HepG2 (cell line): ENCODE results near the gene S100A8. TPM values are rescaled to one million over a fixed set of nuclear protein-coding genes. Genes with fewer than 3 reads are reported as not detected.

Experiments used
- ATAC-seq: fragments of 200-7000 bp; cut with Tn5 transposase; 3 replicates; pipeline ENCODE4 v1.9.1; 2020; ENCODE audit warnings: mild to moderate bottlenecking, moderate library complexity
- BruUV-seq: library from RNA; stranded (reverse); fragments of 400-500 nt; replicated peaks from 2 replicates; lab custom pipeline; 2021; lab: Mats Ljungman, UMichigan
- CTCF ChIA-PET: fragments of 300-600 bp; formaldehyde crosslinking; extraction: SDS; loops from one replicate; lab custom pipeline; 2021; ENCODE audit warnings: low total read pairs, inconsistent platforms, low intra/inter-chr PET ratio; lab: Yijun Ruan, JAX
- POLR2A ChIA-PET: fragments of 350-600 bp; sonication (Branson Sonifier 250); formaldehyde crosslinking; loops from one replicate; lab custom pipeline; 2020; ENCODE audit warnings: antibody characterized with exemption, inconsistent platforms; lab: Yijun Ruan, JAX
- DNase-seq: peaks from one replicate; pipeline ENCODE4 v3.0.0-alpha.2; 2015; ENCODE audit warnings: low spot score
- FAIRE-seq: peaks from 3 replicates; lab custom pipeline; 2011; peaks lifted over from hg19 to GRCh38; lab: Jason Lieb, UNC
- H2AFZ ChIP-seq: one replicate; pipeline ENCODE4 v1.6.1; 2011; ENCODE audit warnings: low read length, inconsistent platforms
- H3K27ac ChIP-seq: fragments of 300-600 bp; 3 replicates; pipeline ENCODE4 v1.8.0; 2011; ENCODE audit warnings: mixed run types, mild to moderate bottlenecking, mixed read lengths, low read length, inconsistent platforms; ENCODE audit not compliant: insufficient read depth; ENCODE audit errors: extremely low read length
- H3K27me3 ChIP-seq, 2 experiments: fragments of 200-600 bp in 1 of 2; 2 replicates in 1 of 2; 3 replicates in 1 of 2; pipeline versions ENCODE4 v1.6.0 to v1.8.0; 2011; ENCODE audit warnings: low read length in 2 of 2, mild to moderate bottlenecking in 2 of 2, moderate library complexity in 2 of 2, inconsistent platforms in 1 of 2; ENCODE audit not compliant: insufficient read depth in 2 of 2, control insufficient read depth in 1 of 2
- H3K36me3 ChIP-seq, 2 experiments: fragments of 200-600 bp in 1 of 2; replicated peaks in 1 of 2; 2 replicates in 1 of 2; 3 replicates in 1 of 2; pipeline versions ENCODE4 v1.5.1 to v1.8.0; 2011; ENCODE audit warnings: low read length in 2 of 2, inconsistent platforms in 1 of 2; ENCODE audit not compliant: insufficient read depth in 2 of 2, control insufficient read depth in 1 of 2
- H3K4me1 ChIP-seq: 2 replicates; pipeline ENCODE4 v1.5.1; 2012; ENCODE audit warnings: low read length, inconsistent platforms; ENCODE audit not compliant: insufficient read depth
- H3K4me2 ChIP-seq: 2 replicates; pipeline ENCODE4 v1.6.0; 2011; ENCODE audit warnings: low read depth, low read length, inconsistent platforms
- H3K4me3 ChIP-seq, 3 experiments: fragments of 200-600 bp in 1 of 3; sonication (generic), shearing (Covaris generic) in 1 of 3; replicated peaks in 1 of 3; 2 replicates each; pipeline ENCODE4 v1.5.1; 2011 to 2016; ENCODE audit warnings: low read length in 3 of 3, inconsistent platforms in 2 of 3, low read depth in 2 of 3, mild to moderate bottlenecking in 2 of 3, control low read depth in 1 of 3, mixed read lengths in 1 of 3; ENCODE audit not compliant: insufficient read depth in 1 of 3
- H3K79me2 ChIP-seq: one replicate; pipeline ENCODE4 v1.6.1; 2011; ENCODE audit warnings: low read length, inconsistent platforms; ENCODE audit not compliant: insufficient read depth
- H3K9ac ChIP-seq: 2 replicates; pipeline ENCODE4 v1.6.0; 2011; ENCODE audit warnings: mild to moderate bottlenecking, low read depth, low read length, inconsistent platforms; ENCODE audit not compliant: insufficient read depth
- H3K9me3 ChIP-seq: 2 replicates; pipeline ENCODE4 v1.5.1; 2012; ENCODE audit warnings: mild to moderate bottlenecking, low read length
- H4K20me1 ChIP-seq: 2 replicates; pipeline ENCODE4 v1.6.0; 2011; ENCODE audit warnings: inconsistent platforms, mild to moderate bottlenecking, low read length, moderate library complexity; ENCODE audit not compliant: insufficient read depth
- CAMTA2 ChIP-seq: sonication (generic); formaldehyde crosslinking; IDR thresholded peaks from 2 replicates; pipeline ENCODE4 v1.4.0; 2020; ENCODE audit warnings: mild to moderate bottlenecking, missing genetic modification reagents, borderline replicate concordance
- EHMT2 ChIP-seq: fragments of 200-600 bp; sonication (generic); IDR thresholded peaks from 2 replicates; pipeline ENCODE4 v1.7.0; 2017; ENCODE audit warnings: antibody characterized with exemption, low read depth, low read length, borderline replicate concordance
- FLYWCH1 ChIP-seq: sonication (generic); formaldehyde crosslinking; IDR thresholded peaks from 2 replicates; pipeline ENCODE4 v1.8.1; 2023; ENCODE audit warnings: mild to moderate bottlenecking, missing genetic modification reagents
- IRX3 ChIP-seq: sonication (generic); formaldehyde crosslinking; IDR thresholded peaks from 2 replicates; pipeline ENCODE4 v1.8.1; 2023; ENCODE audit warnings: mild to moderate bottlenecking, low read depth, missing genetic modification reagents, borderline replicate concordance
- MTF1 ChIP-seq: sonication (generic); formaldehyde crosslinking; IDR thresholded peaks from 2 replicates; pipeline ENCODE4 v1.5.0; 2020; ENCODE audit warnings: missing genetic modification reagents
- MYNN ChIP-seq: sonication (generic); formaldehyde crosslinking; IDR thresholded peaks from 2 replicates; pipeline ENCODE4 v1.4.0; 2020; ENCODE audit warnings: mild to moderate bottlenecking, low read depth, missing genetic modification reagents
- PPARG ChIP-seq: conservative IDR thresholded peaks from 2 replicates; pipeline ENCODE4 v1.6.1; 2016; ENCODE audit warnings: missing biosample characterization, missing genetic modification reagents
- RBAK ChIP-seq: sonication (generic); formaldehyde crosslinking; IDR thresholded peaks from 2 replicates; pipeline ENCODE4 v1.5.1; 2020; ENCODE audit warnings: mild to moderate bottlenecking, missing genetic modification reagents
- RFX3 ChIP-seq: IDR thresholded peaks from 2 replicates; pipeline ENCODE4 v1.6.1; 2016; ENCODE audit warnings: missing biosample characterization, missing genetic modification reagents
- RFX5 ChIP-seq: IDR thresholded peaks from 2 replicates; pipeline ENCODE4 v1.6.1; 2011; ENCODE audit warnings: low read depth, low read length, improper control_type of control experiment
- SP1 ChIP-seq, 2 experiments: fragments of 450-650 bp in 1 of 2; sonication (generic) in 1 of 2; formaldehyde crosslinking in 1 of 2; IDR thresholded peaks; 2 replicates each; pipeline versions ENCODE4 v1.4.0 to v1.6.1; 2016 to 2020; ENCODE audit warnings: missing genetic modification reagents in 1 of 2
- ZBTB2 ChIP-seq: sonication (generic); formaldehyde crosslinking; IDR thresholded peaks from 2 replicates; pipeline ENCODE4 v1.8.0; 2022; ENCODE audit warnings: low read depth, missing genetic modification reagents
- ZFP91 ChIP-seq: sonication (generic); formaldehyde crosslinking; IDR thresholded peaks from 2 replicates; pipeline ENCODE4 v1.9.0; 2022; ENCODE audit warnings: missing genetic modification reagents, mild to moderate bottlenecking, borderline replicate concordance
- ZNF317 ChIP-seq: sonication (generic); formaldehyde crosslinking; IDR thresholded peaks from 2 replicates; pipeline ENCODE4 v1.5.0; 2020; ENCODE audit warnings: mild to moderate bottlenecking, missing genetic modification reagents
- ZNF576 ChIP-seq: sonication (generic); formaldehyde crosslinking; IDR thresholded peaks from 2 replicates; pipeline ENCODE4 v1.4.0; 2020; ENCODE audit warnings: mild to moderate bottlenecking, missing genetic modification reagents
- ZNF629 ChIP-seq: sonication (generic); formaldehyde crosslinking; conservative IDR thresholded peaks from 2 replicates; pipeline ENCODE4 v1.5.0; 2020; ENCODE audit warnings: missing genetic modification reagents
- ZNF672 ChIP-seq: sonication (generic); formaldehyde crosslinking; IDR thresholded peaks from 2 replicates; pipeline ENCODE4 v1.8.1; 2022; ENCODE audit warnings: missing genetic modification reagents
- ZNF737 ChIP-seq: sonication (generic); formaldehyde crosslinking; IDR thresholded peaks from 2 replicates; pipeline ENCODE4 v1.5.0; 2020; ENCODE audit warnings: missing genetic modification reagents, mild to moderate bottlenecking, borderline replicate concordance
- ZNF770 ChIP-seq: sonication (generic); formaldehyde crosslinking; IDR thresholded peaks from 2 replicates; pipeline ENCODE4 v1.5.0; 2020; ENCODE audit warnings: mild to moderate bottlenecking, missing genetic modification reagents
- ZNF839 ChIP-seq: sonication (generic); formaldehyde crosslinking; IDR thresholded peaks from 2 replicates; pipeline ENCODE4 v1.4.0; 2020; ENCODE audit warnings: missing genetic modification reagents, mild to moderate bottlenecking, borderline replicate concordance
- WGBS: methylation state at CpG from one replicate; pipeline ENCODE4 v1.1.6; 2017; ENCODE audit warnings: low lambda C conversion rate; 5-methylcytosine and 5-hydroxymethylcytosine counted together
- in situ Hi-C: cut with HindIII; loops from 2 replicates; pipeline ENCODE4 v1.10.0; 2017; ENCODE audit warnings: low pct_unique_long_range_greater_than_20kb; ENCODE audit not compliant: extremely low pct_ligation_motif_present
- intact Hi-C: fragments of 100-400 bp; cut with micrococcal nuclease; formaldehyde crosslinking; loops from one replicate; pipeline ENCODE4 v1.10.0; 2022; ENCODE audit not compliant: unreplicated experiment
- polyA plus RNA-seq, 8 experiments: library from polyadenylated mRNA; depleted of rRNA in 3 of 8; stranded (reverse) in 7 of 8; unstranded in 1 of 8; fragments of >200 nt; fragmentation: Illumina TruSeq in 4 of 8; extraction: Trizol in 4 of 8; gene quantifications; 2 replicates each; pipeline versions ENCODE4 v1.2.1 to v1.2.3, GENCODE V29; 2011 to 2016; ENCODE audit warnings: low read depth in 4 of 8, missing spikeins in 1 of 8, mixed read lengths in 1 of 8; ENCODE audit not compliant: insufficient read depth in 1 of 8
- total RNA-seq, 5 experiments: library from RNA; depleted of rRNA; stranded (reverse); fragments of >200 nt; fragmentation: Illumina TruSeq; extraction: Trizol; gene quantifications; 2 replicates each; pipeline ENCODE4 v1.2.3, GENCODE V29; 2016; ENCODE audit warnings: low read depth in 1 of 5

Gene S100A8
- total and polyA plus RNA-seq, 2 of the 13 experiments (the other 11 are each of a cell fraction or from before 2014, with no cell fraction given): not detected

GRCh38 chr1:153422450-153423068 is 31.7 kb upstream of the S100A8 start:
- Histone ChIP-seq H2AFZ (no peak overlapping the region), H3K4me2 (no peak overlapping the region), H3K79me2 (no peaks in the 10 kb centered on the region), H4K20me1 (0 out of 2 replicates have a peak, but pooled peaks cover 4% of the 10 kb centered on the region), H3K4me1 (no peaks in the 10 kb centered on the region), H3K27ac (no peak overlapping the region), H3K4me3 (no peak overlapping the region), H3K36me3 (no peaks in the 10 kb centered on the region), H3K9ac (no peak overlapping the region), H3K9me3 (no peaks in the 10 kb centered on the region), H3K27me3 (no peaks in the 10 kb centered on the region)
- intact Hi-C loops (no loop called here), in situ Hi-C loops (no loop called here)
- WGBS: 4% methylated on average over 6 of the region's 6 CpGs
- ATAC-seq: no peak
- POLR2A ChIA-PET: no interaction called here
- peak; percentile 34 for DNase-seq
- FAIRE-seq: peak; percentile 62
- CTCF ChIA-PET: no interaction called here
- BruUV-seq: no TSS peak
- TF ChIP-seq EHMT2 (peak; percentile 85; the same call in 1 of the 2 replicates), ZNF672 (CRISPR knock-in tag) (no peak), RFX5 (no peak; the same call in 1 of the 2 replicates), ZNF576 (CRISPR knock-in tag) (no peak), ZNF629 (no peak), ZNF839 (CRISPR knock-in tag) (no peak), ZNF317 (no peak), PPARG (CRISPR knock-in tag) (peak; percentile 42; the same call in 1 of the 2 replicates), SP1 (IDR thresholded peaks at IDR 0.05) (no peak), SP1 (CRISPR knock-in tag; IDR thresholded peaks at IDR 0.05) (no peak), MTF1 (CRISPR knock-in tag) (0 out of 2 replicates have a peak, but pooled peaks have one; percentile 49), ZNF737 (CRISPR knock-in tag) (no peak), MYNN (no peak; the same call in 1 of the 2 replicates), ZFP91 (CRISPR knock-in tag) (no peak), RFX3 (CRISPR knock-in tag) (no peak), CAMTA2 (CRISPR knock-in tag) (no peak), ZNF770 (CRISPR knock-in tag) (no peak), IRX3 (CRISPR knock-in tag) (no peak), RBAK (CRISPR knock-in tag) (no peak), ZBTB2 (no peak), FLYWCH1 (no peak)
